PC-3 (cell line): ENCODE data around the gene FBXW5. TPM values are rescaled to one million over a fixed set of nuclear protein-coding genes. Genes with fewer than 3 reads are reported as not detected.

Experiments
- ATAC-seq: fragments of 200-7000 bp; cut with Tn5 transposase; 2 replicates; pipeline ENCODE4 v1.9.1; 2020; ENCODE audit warnings: mild to moderate bottlenecking, moderate library complexity
- BruUV-seq: library from RNA; stranded (reverse); fragments of 400-500 nt; replicated peaks from 2 replicates; lab custom pipeline; 2021; lab: Mats Ljungman, UMichigan
- CTCF ChIA-PET: fragments of 300-600 bp; sonication (Branson Sonifier 250); formaldehyde crosslinking; loops from one replicate; lab custom pipeline; 2022; ENCODE audit warnings: antibody characterized with exemption; lab: Charles Lee
- POLR2A ChIA-PET: fragments of 300-600 bp; sonication (Branson Sonifier 250); formaldehyde crosslinking; loops from one replicate; lab custom pipeline; 2022; ENCODE audit warnings: antibody characterized with exemption; ENCODE audit not compliant: unreplicated experiment; lab: Charles Lee
- DNase-seq: peaks from one replicate; pipeline ENCODE4 v3.0.0-alpha.2; 2015
- H2AFZ ChIP-seq: fragments of 300-600 bp; sonication (generic); 2 replicates; pipeline ENCODE4 v1.6.0; 2016; ENCODE audit warnings: antibody characterized with exemption, low read length
- H3F3A ChIP-seq: fragments of 300-600 bp; sonication (generic); one replicate; pipeline ENCODE4 v1.6.0; 2017; ENCODE audit warnings: antibody characterized with exemption, low read length, control low read depth, mild to moderate bottlenecking; ENCODE audit not compliant: unreplicated experiment
- H3K27ac ChIP-seq: fragments of 300-600 bp; sonication (generic); 2 replicates; pipeline ENCODE4 v1.5.1; 2016; ENCODE audit warnings: mild to moderate bottlenecking, low read length
- H3K27me3 ChIP-seq: fragments of 300-600 bp; sonication (generic); 2 replicates; pipeline ENCODE4 v1.6.1; 2016; ENCODE audit warnings: low read length, mixed read lengths
- H3K36me3 ChIP-seq: fragments of 300-600 bp; sonication (generic); 2 replicates; pipeline ENCODE4 v1.6.1; 2016; ENCODE audit warnings: low read depth, mixed run types, low read length, mixed read lengths
- H3K4me1 ChIP-seq: fragments of 300-600 bp; sonication (generic); 2 replicates; pipeline ENCODE4 v1.5.1; 2016; ENCODE audit warnings: low read length; ENCODE audit not compliant: insufficient read depth
- H3K4me2 ChIP-seq: fragments of 300-600 bp; sonication (generic); 2 replicates; pipeline ENCODE4 v1.6.0; 2016; ENCODE audit warnings: low read length
- H3K4me3 ChIP-seq: fragments of 300-600 bp; sonication (generic); 2 replicates; pipeline ENCODE4 v1.5.1; 2016; ENCODE audit warnings: mild to moderate bottlenecking, low read length, mixed read lengths
- H3K79me2 ChIP-seq: fragments of 300-600 bp; sonication (generic); 2 replicates; pipeline ENCODE4 v1.6.1; 2017; ENCODE audit warnings: low read length, mixed read lengths
- H3K9ac ChIP-seq: fragments of 300-600 bp; sonication (generic); 2 replicates; pipeline ENCODE4 v1.6.0; 2016; ENCODE audit warnings: mild to moderate bottlenecking, low read length
- H3K9me2 ChIP-seq: fragments of 300-600 bp; sonication (generic); replicated peaks from 2 replicates; pipeline ENCODE4 v1.6.1; 2016; ENCODE audit warnings: mixed run types, low read length, mixed read lengths
- H3K9me3 ChIP-seq: fragments of 300-600 bp; sonication (generic); 2 replicates; pipeline ENCODE4 v1.6.1; 2016; ENCODE audit warnings: low read length, mixed read lengths
- H4K20me1 ChIP-seq: fragments of 300-600 bp; sonication (generic); 2 replicates; pipeline ENCODE4 v1.6.1; 2016; ENCODE audit warnings: low read length, mixed read lengths
- EZH2 ChIP-seq: fragments of 300-600 bp; sonication (generic); IDR thresholded peaks from one replicate; pipeline ENCODE4 v1.6.1; 2017; ENCODE audit warnings: antibody characterized with exemption, mild to moderate bottlenecking, low read length; ENCODE audit not compliant: unreplicated experiment
- EZH2phosphoT487 ChIP-seq: fragments of 300-600 bp; sonication (generic); IDR thresholded peaks from 2 replicates; pipeline ENCODE4 v1.6.1; 2018; ENCODE audit warnings: mild to moderate bottlenecking, antibody characterized with exemption, low read length, borderline replicate concordance
- intact Hi-C: fragments of 100-400 bp; cut with micrococcal nuclease; formaldehyde crosslinking; loops from 2 replicates; pipeline ENCODE4 v1.9.0; 2023
- total RNA-seq: library from RNA; depleted of rRNA; stranded (reverse); fragments of >200 nt; gene quantifications from 2 replicates; pipeline ENCODE4 v1.2.3, GENCODE V29; 2014
- TF ChIP-seq, protein P1 (sequence below): fragments of 300-600 bp; sonication (generic); conservative IDR thresholded peaks from 2 replicates; pipeline ENCODE4 v1.5.1; 2017; ENCODE audit warnings: antibody characterized with exemption, low read depth, mild to moderate bottlenecking, low read length

Gene FBXW5
- total RNA-seq, 1 experiment from 2014 or later = 138 TPM

GRCh38 chr9:136937186-136938001 is 7.1 kb downstream of the FBXW5 start:
- ChIA-PET POLR2A (no interaction called here), CTCF (interaction anchor here (0.6 kb wide), 1 partner anchor 36 kb away, joined by 3 read pairs; no protein-coding TSS in a partner anchor)
- Histone ChIP-seq H3K4me3 (no peak overlapping the region), H3K9me3 (no peaks in the 10 kb centered on the region), H2AFZ (no peak overlapping the region), H3K36me3 (no peaks in the 10 kb centered on the region; the same call in 1 of the 2 replicates), H3K9me2 (no peaks in the 10 kb centered on the region), H3K79me2 (peaks cover 8% of the 10 kb centered on the region), H3K27ac (no peak overlapping the region), H3K9ac (no peak overlapping the region), H3K4me1 (no peaks in the 10 kb centered on the region), H4K20me1 (no peaks in the 10 kb centered on the region), H3K4me2 (no peak overlapping the region), H3K27me3 (no peaks in the 10 kb centered on the region), H3F3A (no peaks in the 10 kb centered on the region)
- no peak for DNase-seq
- TF ChIP-seq EZH2 = no peak
- TF ChIP-seq, protein P1, sequence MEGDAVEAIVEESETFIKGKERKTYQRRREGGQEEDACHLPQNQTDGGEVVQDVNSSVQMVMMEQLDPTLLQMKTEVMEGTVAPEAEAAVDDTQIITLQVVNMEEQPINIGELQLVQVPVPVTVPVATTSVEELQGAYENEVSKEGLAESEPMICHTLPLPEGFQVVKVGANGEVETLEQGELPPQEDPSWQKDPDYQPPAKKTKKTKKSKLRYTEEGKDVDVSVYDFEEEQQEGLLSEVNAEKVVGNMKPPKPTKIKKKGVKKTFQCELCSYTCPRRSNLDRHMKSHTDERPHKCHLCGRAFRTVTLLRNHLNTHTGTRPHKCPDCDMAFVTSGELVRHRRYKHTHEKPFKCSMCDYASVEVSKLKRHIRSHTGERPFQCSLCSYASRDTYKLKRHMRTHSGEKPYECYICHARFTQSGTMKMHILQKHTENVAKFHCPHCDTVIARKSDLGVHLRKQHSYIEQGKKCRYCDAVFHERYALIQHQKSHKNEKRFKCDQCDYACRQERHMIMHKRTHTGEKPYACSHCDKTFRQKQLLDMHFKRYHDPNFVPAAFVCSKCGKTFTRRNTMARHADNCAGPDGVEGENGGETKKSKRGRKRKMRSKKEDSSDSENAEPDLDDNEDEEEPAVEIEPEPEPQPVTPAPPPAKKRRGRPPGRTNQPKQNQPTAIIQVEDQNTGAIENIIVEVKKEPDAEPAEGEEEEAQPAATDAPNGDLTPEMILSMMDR = no peak
- no peak for TF ChIP-seq EZH2phosphoT487
- no peak for ATAC-seq
- intact Hi-C loops = no loop called here
- no TSS peak for BruUV-seq

DNA sequence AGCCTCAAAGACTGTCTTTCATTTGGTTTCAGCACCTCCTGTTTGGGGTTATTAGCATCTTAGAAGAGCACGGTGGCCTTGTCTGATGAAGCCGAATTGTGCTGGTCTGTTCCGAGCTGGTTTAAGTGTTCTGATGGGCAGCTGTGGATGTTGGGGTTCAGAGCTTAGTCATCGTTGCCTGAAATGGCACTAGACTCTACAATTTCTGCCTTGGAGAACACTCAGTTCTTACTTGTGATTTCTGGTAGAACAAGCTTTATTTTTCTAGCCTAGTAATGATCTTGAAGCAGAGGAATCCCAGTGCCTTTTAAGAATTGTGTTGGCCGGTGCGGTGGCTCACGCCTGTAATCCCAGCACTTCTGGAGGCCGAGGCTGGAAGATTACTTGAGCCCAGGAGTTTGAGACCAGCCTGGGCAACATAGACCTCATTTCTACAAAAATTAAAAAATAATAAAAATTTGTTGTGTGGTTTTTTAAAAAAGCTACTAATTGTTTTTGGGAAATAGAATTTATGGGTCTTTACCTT is 7.8 kb downstream of the FBXW5 start:
- no peak for TF ChIP-seq EZH2phosphoT487
- TF ChIP-seq, protein P1 = no peak
- no peak for TF ChIP-seq EZH2
- Histone ChIP-seq H2AFZ (no peak overlapping the region), H3K27me3 (no peaks in the 10 kb centered on the region), H3K4me2 (no peak overlapping the region), H4K20me1 (no peaks in the 10 kb centered on the region), H3K36me3 (no peaks in the 10 kb centered on the region; the same call in 1 of the 2 replicates), H3F3A (no peaks in the 10 kb centered on the region), H3K9me3 (no peaks in the 10 kb centered on the region), H3K9ac (no peak overlapping the region), H3K4me3 (no peak overlapping the region), H3K27ac (no peak overlapping the region), H3K9me2 (no peaks in the 10 kb centered on the region), H3K79me2 (peaks cover under 1% of the 10 kb centered on the region; the same call in 1 of the 2 replicates), H3K4me1 (no peaks in the 10 kb centered on the region)
- intact Hi-C loops = no loop called here
- DNase-seq (no peak), ATAC-seq (no peak)
- CTCF ChIA-PET = interaction anchor here (0.6 kb wide), 1 partner anchor 37 kb away, joined by 3 read pairs; no protein-coding TSS in a partner anchor
- POLR2A ChIA-PET = no interaction called here
- BruUV-seq = no TSS peak
